HG03045 (cell line): ENCODE results near the gene XXYLT1.

ENCODE experiments used
- ATAC-seq: cut with Tn5 transposase; IDR thresholded peaks from one replicate; pipeline ENCODE4 v1.9.1; 2021; ENCODE audit warnings: mild to moderate bottlenecking, moderate library complexity; ENCODE audit not compliant: unreplicated experiment

XXYLT1 gene

DNA sequence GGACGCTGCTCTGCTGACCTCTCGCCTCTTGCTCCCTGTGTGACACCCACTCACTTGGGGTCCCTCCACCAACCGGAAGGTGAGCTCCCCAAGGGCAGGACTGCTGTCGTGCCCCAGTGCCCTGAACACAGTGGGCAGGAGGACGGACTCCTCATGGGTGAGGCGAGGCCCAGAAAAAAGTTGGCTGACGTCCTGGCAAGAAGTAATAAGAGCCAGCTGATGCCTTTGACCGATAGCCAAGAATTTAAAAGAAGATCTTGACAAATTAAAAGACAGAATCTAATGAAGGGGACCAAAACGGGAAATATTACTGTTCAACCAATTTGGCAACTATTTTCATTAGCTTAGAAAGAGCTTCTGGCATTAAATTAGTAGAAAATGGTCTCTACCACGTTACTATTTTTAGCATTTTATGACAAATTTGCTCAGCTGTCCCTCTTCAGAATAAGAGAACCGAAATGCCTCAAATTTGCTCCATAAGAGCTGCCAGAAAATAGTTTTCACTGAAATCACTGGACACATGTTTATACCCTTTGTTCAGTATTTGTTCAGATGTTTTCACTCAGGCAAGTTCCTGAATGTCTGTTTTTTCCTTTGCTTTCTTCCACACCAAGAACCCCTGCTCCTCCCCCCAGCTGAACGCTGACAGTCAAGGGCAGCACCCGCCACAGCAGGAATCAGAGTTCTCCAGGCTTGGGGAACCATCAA, 60.5 kb downstream of the XXYLT1 start:
- ATAC-seq: no peak

DNA sequence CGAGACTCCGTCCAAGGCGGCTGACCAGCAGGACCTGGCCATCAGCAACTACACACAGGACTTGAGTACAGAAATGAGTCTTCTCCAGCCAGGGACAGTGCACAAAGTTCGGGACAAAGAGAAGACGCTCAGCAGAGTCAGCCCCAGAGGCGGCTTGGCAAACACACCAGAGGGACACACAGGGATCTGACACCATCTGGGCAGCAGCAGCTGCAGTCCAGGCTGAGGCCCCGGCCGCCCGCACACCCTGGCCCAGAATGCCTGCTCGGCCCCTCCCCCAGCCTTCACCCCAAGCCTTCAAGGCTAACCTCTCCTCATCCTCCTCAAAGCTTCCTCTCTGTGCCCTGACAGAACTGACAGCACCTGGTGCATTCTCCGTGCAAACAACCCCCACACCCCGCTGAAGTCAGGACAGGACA, 61.1 kb downstream of the XXYLT1 start:
- ATAC-seq: no peak

DNA sequence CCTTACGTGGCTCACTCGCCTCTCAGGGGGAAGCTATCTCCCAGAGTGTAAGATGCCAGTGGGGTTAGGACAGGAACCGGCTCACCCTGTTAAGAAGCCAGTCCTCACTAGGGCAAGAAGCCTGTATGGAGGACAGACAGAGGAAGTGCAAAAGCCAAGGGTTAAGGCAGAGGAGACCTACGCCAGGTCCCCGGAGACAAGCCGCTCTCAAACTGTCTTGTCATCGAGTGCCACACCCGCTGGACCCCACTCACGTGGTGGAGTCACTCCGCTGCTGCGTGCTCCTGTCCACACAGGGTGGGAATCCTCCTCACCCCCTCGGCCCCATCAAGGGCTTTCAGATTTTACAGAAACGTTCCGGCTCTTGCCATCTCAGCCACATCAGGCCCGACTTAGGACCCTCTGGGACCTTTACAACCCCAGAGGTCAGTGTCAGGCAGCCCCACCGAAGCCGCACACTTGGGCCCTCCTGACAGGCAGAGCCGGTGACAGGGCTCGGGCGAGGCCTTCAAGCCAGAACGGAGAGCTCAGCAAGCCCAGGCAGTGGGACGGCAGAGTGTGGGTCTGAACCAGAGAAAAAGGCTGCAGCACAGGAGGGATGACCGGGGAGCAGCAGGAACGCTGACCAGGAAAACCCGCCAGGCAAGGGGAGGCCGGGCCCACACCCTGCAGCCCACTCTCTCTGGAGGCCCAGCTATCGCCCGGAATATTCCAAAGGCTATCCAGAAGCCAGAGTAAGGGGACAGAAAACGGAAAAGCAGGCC, 61.7 kb downstream of the XXYLT1 start:
- ATAC-seq: no peak

DNA sequence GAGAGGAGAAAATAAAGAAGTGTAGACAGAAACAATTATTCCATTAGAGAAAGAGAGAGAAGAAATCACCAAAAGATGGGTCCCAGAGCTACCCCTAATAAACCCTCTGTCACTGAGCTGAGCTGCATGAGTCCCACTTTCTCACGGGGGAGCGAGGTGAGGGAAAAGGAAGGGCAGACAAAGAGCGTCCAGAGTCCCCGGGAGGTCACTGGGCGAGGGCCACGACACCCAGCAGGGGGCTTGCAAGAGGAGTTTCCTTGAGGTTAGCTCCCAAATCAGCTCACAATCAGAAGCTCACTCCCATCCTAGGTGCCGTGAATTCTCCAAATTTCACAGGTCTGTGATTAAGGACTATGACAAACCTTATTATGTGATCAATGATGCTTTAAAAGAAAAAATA, 62.3 kb downstream of the XXYLT1 start:
- no peak for ATAC-seq

DNA sequence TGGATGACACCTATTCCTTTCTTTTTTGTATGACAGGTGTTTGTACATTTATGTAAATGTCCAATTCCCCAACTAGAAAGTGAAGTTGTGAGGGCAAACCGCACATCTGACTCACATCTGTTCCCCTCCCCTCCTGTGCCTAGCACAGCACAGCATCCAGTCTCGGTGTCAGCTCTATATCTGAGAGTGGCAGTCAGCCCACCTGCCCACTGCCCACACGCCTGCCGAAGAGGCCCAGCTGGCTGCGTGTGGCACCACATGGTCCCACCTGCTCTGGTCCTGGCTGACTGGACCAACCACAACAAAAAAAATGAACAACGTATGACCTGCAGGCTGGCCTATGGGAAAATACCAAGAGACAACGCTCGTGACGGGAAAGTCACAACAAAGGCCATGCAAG, 62.8 kb downstream of the XXYLT1 start:
- peak; percentile 92 for ATAC-seq

DNA sequence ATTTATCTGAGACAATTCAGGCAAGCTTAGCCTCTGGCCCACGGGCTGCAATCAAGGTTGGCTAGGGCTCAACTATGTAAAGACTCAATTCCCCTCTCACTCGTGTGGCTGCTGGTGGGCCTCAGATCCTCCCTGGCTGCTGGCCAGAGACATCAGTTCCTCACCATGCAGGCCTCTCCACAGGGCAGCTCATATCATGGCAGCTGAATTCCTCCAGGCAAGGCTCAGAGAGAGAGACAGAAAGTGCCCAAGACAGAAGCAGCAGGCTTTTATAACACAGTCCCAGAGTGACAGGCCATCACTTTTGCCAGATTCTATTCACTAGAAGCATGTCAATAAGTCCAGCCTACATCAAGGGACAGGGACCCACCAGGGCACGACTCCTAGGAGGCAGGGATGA, 63.2 kb downstream of the XXYLT1 start:
- ATAC-seq: peak; percentile 16

DNA sequence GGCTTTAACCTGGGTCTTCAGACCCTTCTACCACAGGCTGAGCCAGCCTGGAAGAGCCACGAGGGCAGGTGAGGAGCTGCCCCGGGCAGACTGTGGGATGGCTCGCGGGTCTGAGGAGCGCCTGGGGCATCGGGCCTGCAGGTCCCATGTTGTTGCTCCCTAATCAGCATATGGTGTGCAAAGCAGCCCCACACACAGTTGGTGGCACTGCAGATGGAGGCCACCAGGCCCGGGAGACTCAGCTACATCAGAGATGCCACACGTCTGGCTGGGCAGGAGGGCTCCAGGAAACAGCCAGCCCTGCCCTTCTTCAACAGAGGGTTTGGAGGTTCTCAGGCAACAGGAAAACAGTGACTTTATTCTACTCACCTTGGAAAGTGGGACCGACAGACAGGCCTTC, 63.9 kb downstream of the XXYLT1 start:
- ATAC-seq: no peak

DNA sequence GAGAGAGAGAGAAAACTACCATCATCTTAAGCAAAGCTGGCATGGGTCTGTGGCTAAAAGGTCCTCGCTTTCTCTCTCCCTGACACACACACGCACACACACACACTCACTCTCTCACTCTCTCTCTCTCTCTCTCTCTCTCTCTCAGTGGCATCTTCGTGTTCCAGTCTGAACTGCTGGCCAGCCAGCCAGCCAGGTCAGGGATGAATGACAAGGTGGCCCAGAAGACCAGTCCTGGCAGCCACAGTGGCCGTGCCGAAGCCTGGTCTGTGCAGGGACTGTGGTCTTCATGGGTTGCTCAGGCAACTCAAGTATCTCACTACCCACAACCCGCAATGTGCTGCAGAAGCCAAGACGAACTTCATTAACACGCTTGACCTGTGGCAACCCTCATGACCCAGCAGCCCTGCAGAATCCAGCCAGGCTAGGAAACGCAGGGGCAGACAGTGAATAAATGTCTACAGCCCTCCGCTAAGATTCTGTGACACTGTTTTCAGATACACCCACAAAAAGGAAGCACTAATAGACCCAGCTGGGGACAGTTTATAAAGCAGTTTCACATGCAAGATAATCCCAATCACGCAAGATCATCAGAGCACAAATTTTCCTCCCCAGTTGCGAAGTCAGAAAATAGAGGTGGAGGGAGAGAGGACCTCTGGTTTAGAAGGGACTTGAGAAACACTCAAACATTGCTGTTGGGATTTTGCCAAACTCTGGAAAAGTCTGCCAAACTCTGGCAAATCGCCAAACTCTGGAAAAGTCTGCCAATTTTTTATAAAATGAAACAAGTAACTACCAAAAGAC, 66.4 kb downstream of the XXYLT1 start:
- no peak for ATAC-seq

DNA sequence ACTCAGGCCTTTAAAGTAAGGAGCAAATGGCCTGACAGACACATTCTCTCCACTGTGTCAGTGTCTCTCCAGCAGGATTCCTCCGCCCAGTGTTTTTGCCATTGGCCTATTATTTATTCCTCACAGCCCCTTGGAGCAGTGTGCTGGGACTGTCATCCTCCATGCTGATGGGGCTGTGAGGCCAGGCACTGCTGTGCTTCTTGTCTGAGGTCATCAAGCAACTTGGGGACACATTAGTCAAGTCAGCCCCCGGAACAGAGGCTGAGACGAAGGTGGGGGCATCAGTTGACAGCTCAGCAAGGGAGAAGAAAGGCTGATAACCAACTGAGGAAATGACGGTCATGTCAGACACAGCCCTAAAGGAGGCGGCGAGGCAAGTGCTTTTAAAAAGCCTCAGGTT, 67.4 kb downstream of the XXYLT1 start:
- ATAC-seq: no peak

DNA sequence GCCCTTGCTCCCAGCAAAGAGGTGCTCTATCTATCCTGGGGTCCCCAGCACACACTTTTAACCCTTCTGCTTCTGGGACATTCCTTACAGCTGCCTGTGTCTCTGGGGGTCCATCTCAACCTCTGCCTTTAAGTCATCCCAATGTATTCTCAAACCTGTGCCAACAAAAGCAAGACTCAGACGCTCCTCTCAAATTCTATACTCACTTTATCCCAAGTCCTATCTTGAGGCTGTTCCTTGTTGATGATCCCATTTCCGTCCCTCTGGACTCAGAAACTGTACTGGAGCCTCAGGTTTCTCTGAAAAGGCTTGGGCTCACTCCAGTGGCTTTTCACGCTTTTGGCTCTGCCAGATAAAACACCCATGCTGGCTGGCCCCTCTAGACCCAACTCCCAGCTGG, 69.7 kb downstream of the XXYLT1 start:
- ATAC-seq: no peak

DNA sequence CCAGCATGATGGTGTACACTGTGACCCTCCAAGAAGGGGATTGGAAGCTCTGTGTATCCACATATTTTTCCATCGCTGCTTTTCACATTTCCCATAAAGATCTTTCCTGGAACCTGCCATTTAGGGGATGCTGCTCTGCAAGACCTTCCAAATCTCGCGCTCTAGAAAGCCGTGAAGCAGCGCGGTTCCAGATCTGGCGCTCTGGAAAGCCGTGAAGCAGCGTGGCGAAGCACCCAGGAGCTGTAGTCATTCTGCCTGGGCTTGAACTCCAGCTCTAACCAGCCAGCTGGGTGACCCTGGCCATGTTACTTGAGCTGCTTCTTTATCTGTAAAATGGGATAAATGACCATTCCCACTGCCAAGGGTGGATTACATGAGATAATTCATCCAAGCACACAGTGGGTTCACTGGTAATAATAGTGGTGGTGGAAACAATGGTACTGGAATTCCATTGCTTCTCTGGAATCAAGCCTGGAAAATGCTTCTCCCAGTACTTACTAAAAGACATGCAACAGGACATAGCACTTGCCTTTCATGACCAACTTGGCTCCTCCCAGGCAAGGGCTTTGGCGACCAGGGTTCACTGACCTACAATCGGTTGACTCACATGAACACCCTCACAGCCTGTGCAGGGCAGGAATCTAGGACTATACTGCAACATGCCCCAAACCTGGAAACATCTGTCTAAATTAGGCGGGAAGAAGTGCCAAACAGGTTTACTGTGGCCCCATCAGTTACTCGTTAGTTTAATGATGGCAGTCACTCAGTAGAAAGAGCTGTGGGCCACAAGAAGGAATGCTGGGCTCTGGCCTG, 70.7 kb downstream of the XXYLT1 start:
- ATAC-seq: no peak

DNA sequence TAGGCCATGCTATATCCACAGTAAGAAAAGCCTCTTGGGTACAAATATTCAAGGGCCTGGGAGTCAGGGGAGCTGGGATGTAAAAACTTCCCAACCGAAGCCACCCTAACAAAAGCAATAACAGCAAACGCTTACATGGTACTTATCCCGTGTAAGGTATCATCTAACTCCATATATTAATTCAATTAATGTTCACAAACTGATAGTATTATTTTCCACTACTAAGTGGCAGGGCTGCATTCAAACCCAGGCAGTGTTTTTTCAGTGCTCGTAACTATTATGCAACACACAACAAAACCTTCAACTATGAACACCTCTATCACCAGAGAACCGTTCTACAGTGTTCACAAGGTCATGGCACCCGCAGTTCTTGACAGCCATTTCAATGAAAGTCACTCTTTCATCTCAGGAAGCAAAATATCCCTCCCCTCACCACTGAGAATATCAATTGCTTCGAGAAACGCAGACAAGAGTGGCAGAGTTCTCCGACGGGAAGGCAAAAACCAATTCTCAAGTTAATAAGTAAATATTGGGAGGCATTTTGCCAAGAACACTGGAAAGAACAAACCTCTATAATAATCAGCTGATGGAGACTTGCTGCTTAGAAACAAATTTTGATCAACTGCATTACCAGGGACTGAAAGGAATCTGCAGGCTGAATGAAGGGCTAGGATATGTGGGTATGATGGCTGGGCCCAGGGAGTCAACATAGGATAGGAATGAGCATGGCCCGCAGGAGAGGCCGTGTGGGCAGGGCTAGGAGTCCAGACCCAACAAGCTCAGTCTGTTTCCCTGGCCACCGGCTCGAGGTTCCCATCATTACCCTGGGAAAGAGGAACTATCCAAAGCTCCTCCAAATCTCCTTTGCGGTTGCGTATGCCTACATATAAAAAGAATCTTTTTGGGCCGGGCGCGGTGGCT, 72.3 kb downstream of the XXYLT1 start:
- no peak for ATAC-seq

DNA sequence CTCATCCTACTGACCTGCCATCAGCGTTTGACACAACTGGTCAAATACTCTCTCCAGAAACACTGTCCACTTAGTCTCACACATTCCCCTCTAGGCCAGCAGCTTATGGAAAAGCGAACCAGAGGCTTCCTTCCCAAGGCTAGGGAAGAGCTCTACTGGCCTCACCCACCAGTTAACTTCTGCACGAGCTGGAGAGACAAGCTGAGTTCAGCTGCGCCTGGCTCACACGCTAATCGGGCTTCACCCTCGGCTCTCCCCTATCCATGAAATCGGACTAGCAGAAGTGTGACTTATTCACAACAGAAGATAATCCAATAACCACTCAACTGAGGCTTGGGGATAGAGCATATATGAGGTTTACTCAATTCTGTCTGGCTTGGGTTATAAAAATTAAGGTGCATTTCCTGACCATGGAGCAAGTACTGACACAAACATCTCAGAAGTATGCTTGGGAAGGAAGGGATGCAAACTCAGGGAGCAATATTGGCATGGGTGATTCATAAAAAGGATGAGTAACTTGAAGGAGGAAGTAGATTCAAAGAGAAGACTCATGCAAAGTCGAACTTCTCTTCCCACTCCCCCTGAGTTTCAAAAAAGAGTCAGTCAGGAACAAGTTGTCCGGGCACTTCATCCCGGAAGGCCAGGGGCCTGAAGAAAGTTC, 73.1 kb downstream of the XXYLT1 start:
- ATAC-seq: no peak

DNA sequence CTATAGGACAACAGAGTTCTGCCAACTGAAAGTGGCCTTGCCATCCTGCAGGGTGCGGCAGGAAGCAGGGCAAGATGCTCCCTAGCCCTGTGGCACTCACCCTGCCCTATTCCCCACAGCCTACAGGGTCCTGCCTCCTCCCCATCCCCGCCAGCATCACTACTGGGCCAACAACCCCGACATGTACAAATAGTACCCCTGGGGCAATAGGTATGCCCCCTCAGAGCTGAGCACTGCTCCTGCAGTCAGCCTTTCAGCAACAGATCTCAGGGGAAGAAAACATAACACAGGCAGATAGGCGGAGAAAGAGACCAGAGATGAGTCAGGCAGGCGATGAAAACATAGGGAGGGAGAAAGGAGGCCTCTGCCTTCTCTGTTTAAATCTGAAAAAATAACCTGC, 74.7 kb downstream of the XXYLT1 start:
- no peak for ATAC-seq

DNA sequence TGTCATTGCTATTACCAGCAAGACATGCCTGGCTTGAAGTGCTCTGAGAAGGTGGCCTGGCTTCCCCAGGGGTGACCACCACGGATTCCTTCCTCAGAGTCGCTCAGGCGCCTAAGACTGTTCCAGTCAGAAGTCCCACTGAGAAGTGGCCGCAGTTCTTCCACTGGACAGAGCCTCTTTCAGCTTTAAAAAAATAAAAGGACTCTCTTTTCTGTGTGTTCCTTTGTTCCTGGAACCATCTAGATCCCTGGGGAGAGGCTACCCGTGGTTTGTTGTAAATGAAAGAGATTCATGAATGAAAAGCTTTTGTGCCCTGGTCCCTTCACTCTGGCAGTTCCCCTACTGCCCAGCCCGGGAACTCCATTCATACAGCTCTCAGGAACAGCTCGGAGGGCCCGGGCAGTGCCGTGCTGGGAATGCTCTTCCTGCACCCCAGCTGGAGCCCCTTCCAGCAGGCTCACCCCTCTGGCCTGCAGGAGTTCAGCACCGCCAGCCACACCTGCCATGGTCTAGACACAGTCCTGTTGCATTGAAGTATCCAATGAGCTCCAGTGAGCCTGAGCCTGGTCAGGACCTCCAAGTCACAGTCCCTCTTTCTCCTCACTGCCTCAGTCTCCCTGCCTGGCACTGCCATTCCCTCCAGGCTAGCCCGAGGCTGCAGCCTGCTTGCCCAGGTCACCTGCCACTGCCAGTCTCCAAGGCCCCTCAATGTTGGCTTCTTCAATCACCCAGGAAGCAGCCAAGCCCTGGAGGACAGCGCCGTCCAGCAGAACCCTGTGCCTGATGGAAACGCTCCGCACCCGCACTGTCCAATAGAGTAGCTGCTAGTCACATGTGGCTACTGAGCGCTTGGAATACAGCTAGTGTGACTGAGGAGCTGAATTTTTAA, 75.4 kb downstream of the XXYLT1 start:
- ATAC-seq: no peak

DNA sequence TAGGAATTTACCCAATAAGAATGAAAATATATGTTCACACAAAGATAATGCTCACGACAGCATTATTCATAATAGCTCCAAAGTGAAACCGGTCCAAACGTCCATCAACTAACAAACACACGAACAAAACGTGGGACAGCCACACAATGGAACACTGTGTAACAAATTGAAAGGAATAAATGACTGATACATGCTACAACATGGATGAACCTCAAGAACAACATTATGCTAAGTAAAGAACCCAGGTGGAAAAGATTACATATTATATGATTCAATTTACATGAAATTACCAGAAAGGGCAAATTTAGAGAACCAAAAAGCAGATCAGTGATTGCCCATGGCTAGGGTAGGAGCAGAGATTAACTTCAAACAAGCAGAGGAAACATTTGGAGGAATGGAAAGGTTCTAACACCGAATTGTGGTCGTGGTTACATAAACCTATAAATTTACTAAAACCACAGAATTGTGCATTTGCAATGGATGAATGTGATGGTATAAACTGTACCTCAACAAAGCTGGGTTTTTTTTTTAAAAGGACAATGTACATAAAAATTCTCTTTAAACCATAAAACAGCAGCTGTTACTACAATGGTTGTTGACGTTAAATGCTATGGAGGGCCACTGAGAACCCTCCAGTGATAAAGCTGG, 76.3 kb downstream of the XXYLT1 start:
- no peak for ATAC-seq

DNA sequence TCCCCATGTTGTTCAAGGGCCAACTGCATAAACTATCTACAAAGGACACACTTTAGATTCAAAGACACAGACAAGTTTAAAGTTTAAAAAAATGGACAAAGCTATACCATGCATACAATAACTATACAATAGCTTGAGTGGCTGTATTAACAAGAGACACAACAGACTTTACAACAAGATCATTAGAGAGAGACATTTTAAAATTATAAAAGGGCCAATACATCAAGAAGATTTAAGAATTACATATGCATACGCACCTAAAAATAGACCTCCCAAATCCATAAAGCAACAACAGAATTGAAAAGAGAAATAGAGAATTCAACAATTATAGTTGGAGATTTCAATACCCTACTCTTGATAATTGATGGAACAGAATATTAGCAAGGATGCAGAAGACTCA, 79.4 kb downstream of the XXYLT1 start:
- ATAC-seq: no peak

DNA sequence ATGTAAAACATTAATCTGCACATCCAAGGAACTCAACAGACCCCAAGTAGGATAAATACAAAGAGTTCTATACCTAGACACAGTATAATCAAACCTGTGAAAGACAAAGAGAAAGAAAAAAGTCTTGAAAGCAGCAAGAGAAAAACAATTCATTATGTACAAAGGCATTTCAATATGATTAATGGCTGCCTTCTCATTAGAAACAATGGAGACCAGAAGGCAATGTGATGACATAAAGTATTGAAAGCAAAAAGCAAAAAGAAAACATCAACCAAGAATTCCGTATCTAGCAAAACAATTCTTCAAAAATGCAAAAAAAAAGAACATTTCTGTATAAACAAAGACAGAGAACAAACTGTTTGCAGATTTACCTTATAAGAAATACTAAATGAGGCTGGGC, 81.1 kb downstream of the XXYLT1 start:
- ATAC-seq: no peak
